ENCODE data around the gene PCDHAC1.

The PCDHAC1 gene

DNA sequence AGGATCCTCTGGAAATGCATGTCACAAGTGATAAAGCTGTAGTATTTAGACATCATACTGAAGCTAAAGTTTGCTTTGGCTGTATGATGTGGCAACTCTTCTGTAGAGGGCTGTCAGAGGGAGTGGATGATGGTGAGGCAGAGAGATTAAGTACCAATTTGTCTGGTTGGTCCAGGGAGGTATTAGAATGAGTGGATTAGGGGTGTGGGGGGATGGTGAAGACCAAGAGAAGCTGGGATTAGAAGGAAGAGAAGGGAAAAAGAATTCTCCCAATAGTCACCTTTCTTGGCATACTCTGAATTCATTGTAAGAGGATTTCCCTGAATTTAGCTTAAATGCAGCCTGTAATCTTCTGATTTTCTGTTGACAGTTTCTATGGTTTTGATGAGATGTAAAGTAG lies 43.8 kb downstream of the PCDHAC1 start:
- DNase-seq = no peak

DNA sequence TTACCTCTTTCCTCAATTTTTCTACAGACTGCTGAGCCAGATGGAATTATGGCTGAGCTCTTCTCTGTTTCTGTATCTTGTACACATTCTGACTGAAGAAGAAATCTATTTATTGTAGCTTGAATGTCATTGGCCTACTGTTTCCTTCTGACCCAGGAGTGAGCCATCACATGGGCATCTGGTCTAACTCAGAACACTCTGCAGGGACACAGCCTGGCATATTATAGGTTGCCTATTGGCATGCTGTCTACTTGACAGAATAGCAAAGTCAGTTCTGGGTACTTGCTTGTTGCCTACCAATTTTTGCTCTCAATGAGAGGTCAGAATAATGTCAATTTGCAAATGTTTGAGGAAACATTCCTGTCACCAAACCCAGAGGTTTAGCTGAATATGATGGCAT lies 47.5 kb downstream of the PCDHAC1 start:
- DNase-seq = no peak

DNA sequence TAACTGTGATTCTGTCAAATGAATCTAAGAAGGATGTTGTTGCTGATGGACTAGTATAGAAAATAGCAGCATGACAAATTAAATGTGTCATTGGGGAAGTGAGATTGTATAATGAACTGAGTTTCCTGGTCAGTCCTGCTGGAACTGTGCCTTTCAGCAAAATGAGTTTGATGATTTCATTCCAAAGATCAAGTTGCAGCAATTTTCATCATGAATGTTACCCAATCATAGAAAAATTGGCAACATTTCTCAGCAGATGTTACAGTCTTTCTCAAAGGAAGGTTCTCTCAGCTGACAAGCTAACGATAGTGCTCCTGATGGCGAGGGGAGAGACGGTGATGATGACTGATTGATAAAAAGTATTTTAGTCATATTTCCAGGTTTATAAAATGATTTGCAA lies 50.9 kb downstream of the PCDHAC1 start:
- no peak for DNase-seq

DNA sequence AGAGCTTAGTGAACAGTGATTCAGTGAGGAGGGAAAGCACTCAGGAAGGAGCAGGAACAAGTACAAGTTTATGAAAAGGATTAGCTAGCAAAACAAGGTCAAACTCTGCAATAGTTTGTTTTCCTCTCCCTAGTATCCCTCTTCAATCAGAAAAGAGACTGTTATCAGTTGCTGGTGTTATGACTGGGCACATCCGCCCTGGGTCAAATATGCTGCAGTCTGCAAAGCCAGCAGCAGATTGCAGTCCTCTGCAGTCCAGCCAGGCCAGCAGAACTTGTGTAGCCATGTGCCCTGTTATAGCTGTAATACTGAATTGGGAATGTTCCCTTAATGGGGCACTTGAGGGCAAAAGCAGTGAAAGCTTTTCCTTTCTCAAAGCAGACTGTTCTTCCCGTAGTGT lies 52.2 kb downstream of the PCDHAC1 start:
- no peak for DNase-seq

DNA sequence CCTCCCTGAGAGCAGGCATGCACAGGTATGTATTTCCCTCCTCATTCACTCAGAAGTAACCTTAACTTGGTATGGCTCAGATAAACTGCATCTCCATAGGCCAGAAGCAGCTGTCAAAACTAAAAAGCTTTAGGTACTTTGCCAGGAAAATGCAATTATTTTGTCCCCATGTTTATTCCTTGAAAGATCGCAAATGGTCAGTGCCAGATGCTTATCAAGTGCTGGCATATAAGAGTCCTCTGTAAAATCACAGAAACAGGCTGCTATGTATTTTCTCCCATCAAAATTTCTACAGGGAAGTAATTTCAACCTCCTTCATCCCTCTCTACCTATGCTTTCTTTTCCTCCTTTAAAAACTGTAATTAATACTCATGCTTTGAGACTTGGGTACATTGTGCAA lies 52.9 kb downstream of the PCDHAC1 start:
- no peak for DNase-seq
